Large intestine (tissue), 1 donor: ENCODE data around the gene LIM2. TPM values are rescaled to one million over a fixed set of nuclear protein-coding genes. Genes with fewer than 3 reads are reported as not detected.

Experiments used
- polyA plus RNA-seq: library from polyadenylated mRNA; unstranded; fragments of 120-200 nt; gene quantifications from one replicate; pipeline ENCODE4 v1.2.1, GENCODE V29; 2013

Gene LIM2
- polyA plus RNA-seq, 1 donor: not detected

Other genes starting within 250 kb of the LIM2 start
- 1.8 TPM for gene SIGLEC7, start 245.7 kb downstream of the LIM2 start, polyA plus RNA-seq
- 5.4 TPM for gene CD33, start 162.9 kb downstream of the LIM2 start, polyA plus RNA-seq
- not detected for gene SIGLECL1, start 136.9 kb downstream of the LIM2 start, polyA plus RNA-seq
- 3.1 TPM for gene IGLON5, start 76.3 kb downstream of the LIM2 start, polyA plus RNA-seq
- 2.2 TPM for gene VSIG10L, start 45.8 kb downstream of the LIM2 start, polyA plus RNA-seq
- 145 TPM for gene ETFB, start 21.6 kb downstream of the LIM2 start, polyA plus RNA-seq
- gene CLDND2, start 19.0 kb downstream of the LIM2 start, polyA plus RNA-seq: 2.7 TPM
- gene NKG7, start 15.3 kb downstream of the LIM2 start, polyA plus RNA-seq: 12.4 TPM
- 3.4 TPM for gene C19orf84, start 2.6 kb upstream of the LIM2 start, polyA plus RNA-seq
- 10.5 TPM for gene SIGLEC10, start 29.7 kb upstream of the LIM2 start, polyA plus RNA-seq
- 0.54 TPM for gene SIGLEC8, start 70.5 kb upstream of the LIM2 start, polyA plus RNA-seq
- 3.5 TPM for gene CEACAM18, start 90.6 kb upstream of the LIM2 start, polyA plus RNA-seq
- gene SIGLEC12, start 113.8 kb upstream of the LIM2 start, polyA plus RNA-seq: 5.1 TPM
- 0.09 TPM for gene SIGLEC6, start 143.7 kb upstream of the LIM2 start, polyA plus RNA-seq
- 10.4 TPM for gene ZNF175, start 183.3 kb upstream of the LIM2 start, polyA plus RNA-seq
- gene SIGLEC5, start 242.4 kb upstream of the LIM2 start, polyA plus RNA-seq: 0.18 TPM